ENCODE measurements around the gene C12orf56.

Gene C12orf56

DNA sequence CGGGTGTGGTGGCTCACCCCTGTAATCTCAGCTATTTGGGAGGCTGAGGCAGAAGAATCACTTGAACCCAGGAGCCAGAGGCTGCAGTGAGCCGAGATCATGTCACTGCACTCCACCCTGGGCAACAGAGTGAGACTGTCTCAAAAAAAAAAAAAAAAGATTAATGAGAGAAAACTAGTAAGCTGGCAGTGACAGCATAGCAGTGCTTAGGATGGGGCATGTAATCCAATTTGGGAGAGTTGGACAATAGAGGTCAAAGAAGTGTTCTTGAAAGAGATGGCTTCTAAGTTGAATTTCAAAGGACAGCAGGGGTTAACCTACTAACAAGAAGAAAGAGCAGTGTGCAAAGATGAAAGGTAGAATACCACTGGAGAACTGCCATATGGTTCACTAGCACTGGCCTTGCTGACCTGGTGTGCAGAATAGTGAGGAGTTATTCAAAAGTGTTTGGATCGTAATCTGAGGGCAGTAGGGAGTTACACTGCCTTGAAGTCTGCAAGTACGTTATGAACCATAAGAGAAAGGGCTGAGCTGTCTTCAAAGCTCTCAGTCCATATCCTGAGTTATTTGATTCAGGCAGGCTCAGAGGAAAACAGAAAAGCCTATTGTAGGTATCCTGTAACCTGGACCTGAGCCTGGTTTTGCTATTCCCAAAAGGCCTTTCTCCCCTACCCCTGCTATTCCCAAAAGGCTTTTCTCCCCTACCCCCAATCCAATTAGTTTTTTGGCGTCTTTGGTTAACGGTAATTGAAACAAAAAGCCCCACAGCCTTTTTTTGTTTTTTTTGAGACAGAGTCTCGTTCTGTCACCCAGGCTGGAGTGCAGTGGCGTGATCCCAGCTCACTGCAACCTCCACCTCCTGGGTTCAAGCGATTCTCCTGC, 17.0 kb upstream of the C12orf56 start:
- in situ Hi-C loops (cut with MboI; ENCODE audit: low pct_unique_long_range_greater_than_20kb, low sequenced_read_pairs, unreplicated experiment), result no loop called here

DNA sequence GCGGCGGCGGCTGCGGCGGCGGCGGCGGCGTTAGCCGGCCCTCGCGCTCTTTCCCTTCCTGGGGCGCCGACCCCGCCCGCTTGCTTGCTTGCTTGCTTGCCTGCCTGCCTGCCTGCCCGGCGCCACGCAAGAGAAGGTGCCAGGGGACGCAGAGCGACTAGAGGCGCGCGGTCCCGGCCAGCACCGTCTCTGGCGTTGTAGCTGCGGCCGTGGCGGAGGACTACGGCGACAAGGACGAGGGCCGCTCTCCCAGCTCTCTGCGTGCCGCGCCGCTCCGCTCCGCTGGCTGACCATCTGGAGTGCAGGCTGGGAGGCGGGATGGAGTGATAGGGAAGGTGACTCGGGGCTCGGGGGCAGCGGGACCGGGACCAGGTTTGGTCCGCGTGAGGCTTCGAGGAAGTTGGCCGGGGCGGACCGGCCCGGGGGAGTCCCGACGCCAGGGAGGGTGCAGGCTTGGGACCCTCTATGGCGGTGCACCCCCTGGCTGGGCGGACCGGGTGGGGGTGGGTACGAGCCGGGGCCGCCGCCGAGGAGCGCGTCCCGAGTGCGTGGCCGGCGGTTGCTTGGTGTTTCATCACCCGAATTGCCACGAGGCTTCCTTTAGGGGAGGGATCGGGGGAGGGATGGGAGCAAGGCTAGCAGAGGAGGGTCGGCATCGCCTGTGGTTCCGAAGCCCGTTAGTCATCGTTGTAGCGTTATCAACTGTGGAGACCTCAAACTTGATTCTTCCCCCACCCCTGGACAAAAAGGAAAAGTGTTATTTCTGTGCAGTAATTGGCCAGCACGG, 14.1 kb upstream of the C12orf56 start:
- DNase-seq (ENCODE audit: low spot score), result peak; percentile 59
- TF ChIP-seq, protein P1, sequence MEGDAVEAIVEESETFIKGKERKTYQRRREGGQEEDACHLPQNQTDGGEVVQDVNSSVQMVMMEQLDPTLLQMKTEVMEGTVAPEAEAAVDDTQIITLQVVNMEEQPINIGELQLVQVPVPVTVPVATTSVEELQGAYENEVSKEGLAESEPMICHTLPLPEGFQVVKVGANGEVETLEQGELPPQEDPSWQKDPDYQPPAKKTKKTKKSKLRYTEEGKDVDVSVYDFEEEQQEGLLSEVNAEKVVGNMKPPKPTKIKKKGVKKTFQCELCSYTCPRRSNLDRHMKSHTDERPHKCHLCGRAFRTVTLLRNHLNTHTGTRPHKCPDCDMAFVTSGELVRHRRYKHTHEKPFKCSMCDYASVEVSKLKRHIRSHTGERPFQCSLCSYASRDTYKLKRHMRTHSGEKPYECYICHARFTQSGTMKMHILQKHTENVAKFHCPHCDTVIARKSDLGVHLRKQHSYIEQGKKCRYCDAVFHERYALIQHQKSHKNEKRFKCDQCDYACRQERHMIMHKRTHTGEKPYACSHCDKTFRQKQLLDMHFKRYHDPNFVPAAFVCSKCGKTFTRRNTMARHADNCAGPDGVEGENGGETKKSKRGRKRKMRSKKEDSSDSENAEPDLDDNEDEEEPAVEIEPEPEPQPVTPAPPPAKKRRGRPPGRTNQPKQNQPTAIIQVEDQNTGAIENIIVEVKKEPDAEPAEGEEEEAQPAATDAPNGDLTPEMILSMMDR (IDR thresholded peaks at IDR 0.05; ENCODE audit: extremely low read depth, insufficient read depth, missing control alignments), result no peak
- in situ Hi-C loops (cut with MboI; ENCODE audit: low pct_unique_long_range_greater_than_20kb, low sequenced_read_pairs, unreplicated experiment), result no loop called here

More for the DNA sequence above, 17.0 kb upstream of the C12orf56 start:
- no peak for DNase-seq (ENCODE audit: low spot score)
- TF ChIP-seq, protein P1 (IDR thresholded peaks at IDR 0.05; ENCODE audit: extremely low read depth, insufficient read depth, missing control alignments), result no peak

DNA sequence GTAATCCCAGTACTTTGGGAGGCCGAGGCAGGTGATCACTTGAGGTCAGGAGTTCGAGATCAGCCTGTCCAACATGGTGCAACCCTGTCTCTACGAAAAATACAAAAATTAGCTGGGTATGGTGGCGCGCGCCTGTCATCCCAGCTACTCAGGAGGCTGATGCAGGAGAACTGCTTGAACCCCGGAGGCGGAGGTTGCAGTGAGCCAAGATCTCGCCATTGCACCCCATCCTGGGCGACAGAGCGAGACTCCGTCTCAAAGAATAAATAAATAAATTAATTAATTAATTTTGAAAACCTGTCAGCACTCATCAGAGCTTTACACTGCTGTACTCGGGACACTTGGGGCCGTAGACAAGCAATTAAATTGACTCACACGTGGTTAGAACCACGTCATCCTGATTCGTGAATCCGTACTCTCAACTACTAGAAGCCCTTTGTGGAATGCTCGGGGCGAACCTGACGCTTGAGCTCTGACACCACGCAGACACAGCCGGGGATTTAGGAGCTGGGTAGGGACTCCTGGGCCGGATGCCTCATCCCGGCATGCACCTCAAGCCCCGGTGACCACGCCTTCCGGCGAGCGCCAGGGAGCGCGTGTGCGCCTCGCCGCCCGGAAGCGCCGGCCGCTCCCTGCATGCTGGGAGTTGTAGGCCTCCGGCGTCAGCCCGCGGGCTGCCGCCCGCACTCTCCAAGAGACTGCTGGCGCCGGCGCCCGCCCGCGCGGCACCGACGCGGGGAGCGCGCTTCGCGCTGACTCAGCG, 13.3 kb upstream of the C12orf56 start, which contains the start of gene XPOT:
TSS of gene XPOT (plus strand) at position 686 of the 763 bp plus-strand sequence. CDS start 5,644 bp downstream, outside the sequence.
- peak; percentile 96 for DNase-seq (ENCODE audit: low spot score)
- TF ChIP-seq, protein P1 (IDR thresholded peaks at IDR 0.05; ENCODE audit: extremely low read depth, insufficient read depth, missing control alignments), result no peak
- in situ Hi-C loops (cut with MboI; ENCODE audit: low pct_unique_long_range_greater_than_20kb, low sequenced_read_pairs, unreplicated experiment), result no loop called here

DNA sequence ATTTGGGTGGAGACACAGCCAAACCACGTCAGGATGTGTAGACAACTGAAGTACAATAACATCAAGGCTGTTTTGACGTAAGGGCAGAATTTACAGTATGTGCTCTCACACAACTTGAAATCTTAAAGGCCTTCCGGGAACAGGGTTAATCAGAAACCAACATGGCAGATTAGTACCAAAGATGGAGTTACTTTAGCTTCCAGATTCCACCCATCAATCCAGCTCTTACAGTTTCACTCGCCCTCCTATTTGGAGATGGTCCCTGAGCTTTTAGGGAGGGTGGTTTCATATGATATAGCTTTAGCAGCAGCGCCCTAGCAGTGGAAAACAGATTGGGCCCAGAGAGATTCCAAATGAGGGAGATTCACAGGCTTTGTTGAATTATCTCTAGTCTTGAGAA, 11.6 kb upstream of the C12orf56 start:
- DNase-seq (ENCODE audit: low spot score), result no peak
- TF ChIP-seq, protein P1 (IDR thresholded peaks at IDR 0.05; ENCODE audit: extremely low read depth, insufficient read depth, missing control alignments), result no peak
- in situ Hi-C loops (cut with MboI; ENCODE audit: low pct_unique_long_range_greater_than_20kb, low sequenced_read_pairs, unreplicated experiment), result no loop called here

DNA sequence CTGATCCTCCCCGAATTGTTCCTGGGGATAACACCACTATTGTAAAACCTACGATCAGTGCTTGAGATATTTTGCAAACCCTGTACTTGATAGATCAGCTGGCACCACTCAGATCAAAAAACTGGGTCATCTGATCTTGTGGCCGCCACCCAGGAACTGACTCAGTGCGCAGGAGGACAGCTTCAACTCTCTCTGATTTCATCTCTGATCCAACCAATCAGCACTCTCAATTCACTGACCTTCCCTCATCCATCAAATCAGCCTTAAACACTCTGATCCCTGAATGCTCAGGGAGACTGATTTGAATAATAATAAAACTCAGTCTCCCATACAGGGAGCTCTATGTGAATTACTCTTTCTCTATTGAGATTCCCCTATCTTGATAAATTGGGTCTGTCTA, 9.5 kb upstream of the C12orf56 start:
- DNase-seq (ENCODE audit: low spot score), result no peak
- in situ Hi-C loops (cut with MboI; ENCODE audit: low pct_unique_long_range_greater_than_20kb, low sequenced_read_pairs, unreplicated experiment), result no loop called here
- TF ChIP-seq, protein P1 (IDR thresholded peaks at IDR 0.05; ENCODE audit: extremely low read depth, insufficient read depth, missing control alignments), result no peak

DNA sequence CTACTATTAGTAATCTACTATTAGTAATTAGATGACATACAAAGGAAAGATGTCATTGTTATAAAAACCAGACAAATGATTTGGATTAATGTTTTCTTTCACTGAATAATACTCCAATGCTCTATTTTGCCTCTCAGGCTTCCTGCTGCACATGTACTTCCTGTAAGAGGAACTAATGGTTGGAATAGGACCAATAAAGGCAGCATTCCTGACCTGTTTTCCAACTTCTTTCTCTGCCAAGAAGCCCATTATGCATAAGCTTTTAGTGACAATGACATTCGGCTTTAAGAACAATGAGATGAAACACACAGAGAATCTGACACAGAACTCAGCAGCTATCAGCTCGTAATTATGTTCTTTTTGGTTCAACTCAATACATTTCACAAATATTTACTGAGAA, 5.2 kb upstream of the C12orf56 start:
- TF ChIP-seq, protein P1 (IDR thresholded peaks at IDR 0.05; ENCODE audit: extremely low read depth, insufficient read depth, missing control alignments), result no peak
- in situ Hi-C loops (cut with MboI; ENCODE audit: low pct_unique_long_range_greater_than_20kb, low sequenced_read_pairs, unreplicated experiment), result loop anchor here (25.0 kb wide), 1 partner anchor 558 kb away; the partner anchor contains the start of gene SRGAP1
- no peak for DNase-seq (ENCODE audit: low spot score)
